GM23248 (cell line): ENCODE data around the gene TM4SF4. TPM values are rescaled to one million over a fixed set of nuclear protein-coding genes. Genes with fewer than 3 reads are reported as not detected.

ENCODE experiments used
- DNase-seq: peaks from one replicate; pipeline ENCODE4 v3.0.0-alpha.2; 2015
- H2AFZ ChIP-seq: fragments of 200-600 bp; sonication (generic); 2 replicates; pipeline ENCODE4 v1.6.1; 2016; ENCODE audit warnings: antibody characterized with exemption
- H3F3A ChIP-seq: fragments of 200-600 bp; sonication (generic); 2 replicates; pipeline ENCODE4 v1.6.1; 2016; ENCODE audit warnings: mild to moderate bottlenecking, antibody characterized with exemption, mixed run types; ENCODE audit not compliant: insufficient read depth
- H3K27ac ChIP-seq: fragments of 200-600 bp; sonication (generic); 2 replicates; pipeline ENCODE4 v1.5.1; 2016; ENCODE audit warnings: mild to moderate bottlenecking
- H3K27me3 ChIP-seq: fragments of 200-600 bp; sonication (generic); replicated peaks from 2 replicates; pipeline ENCODE4 v1.6.1; 2016; ENCODE audit warnings: mild to moderate bottlenecking; ENCODE audit not compliant: insufficient read depth
- H3K36me3 ChIP-seq: fragments of 200-600 bp; sonication (generic); 2 replicates; pipeline ENCODE4 v1.6.1; 2016; ENCODE audit warnings: low read depth, mild to moderate bottlenecking
- H3K4me1 ChIP-seq: fragments of 200-600 bp; sonication (generic); 2 replicates; pipeline ENCODE4 v1.6.1; 2016; ENCODE audit warnings: mild to moderate bottlenecking; ENCODE audit not compliant: insufficient read depth
- H3K4me2 ChIP-seq: fragments of 200-600 bp; sonication (generic); one replicate; pipeline ENCODE4 v1.6.1; 2016; ENCODE audit warnings: mild to moderate bottlenecking; ENCODE audit not compliant: unreplicated experiment
- H3K4me3 ChIP-seq: fragments of 200-600 bp; sonication (generic); 2 replicates; pipeline ENCODE4 v1.5.1; 2016; ENCODE audit warnings: mild to moderate bottlenecking
- H3K79me2 ChIP-seq: fragments of 200-600 bp; sonication (generic); 2 replicates; pipeline ENCODE4 v1.6.1; 2016; ENCODE audit warnings: mild to moderate bottlenecking; ENCODE audit not compliant: insufficient read depth
- H3K9ac ChIP-seq: fragments of 200-600 bp; sonication (generic); 2 replicates; pipeline ENCODE4 v1.6.1; 2016; ENCODE audit warnings: mild to moderate bottlenecking
- H3K9me2 ChIP-seq: fragments of 200-600 bp; sonication (generic); 2 replicates; pipeline ENCODE4 v1.6.1; 2016; ENCODE audit warnings: mixed run types, mild to moderate bottlenecking, moderate library complexity; ENCODE audit not compliant: insufficient read depth
- H3K9me3 ChIP-seq: fragments of 200-600 bp; sonication (generic); one replicate; pipeline ENCODE4 v1.6.1; 2017; ENCODE audit warnings: low read depth
- H4K20me1 ChIP-seq: fragments of 200-600 bp; sonication (generic); 2 replicates; pipeline ENCODE4 v1.6.0; 2016; ENCODE audit not compliant: insufficient read depth
- EZH2 ChIP-seq: fragments of 200-600 bp; sonication (generic); IDR thresholded peaks from 2 replicates; pipeline ENCODE4 v1.6.1; 2018; ENCODE audit warnings: antibody characterized with exemption, mild to moderate bottlenecking; ENCODE audit not compliant: insufficient read depth, poor library complexity, severe bottlenecking
- EZH2phosphoT487 ChIP-seq: fragments of 200-600 bp; sonication (generic); IDR thresholded peaks from 2 replicates; pipeline ENCODE4 v1.6.1; 2018; ENCODE audit warnings: antibody characterized with exemption, moderate library complexity, mild to moderate bottlenecking, low read depth; ENCODE audit not compliant: insufficient read depth
- WGBS, 2 experiments: methylation state at CpG; one replicate each; pipeline ENCODE4 v1.1.6; 2015 to 2017; ENCODE audit warnings: low lambda C conversion rate in 2 of 2, low coverage in 1 of 2; ENCODE audit errors: missing lambda C conversion rate in 2 of 2; 5-methylcytosine and 5-hydroxymethylcytosine counted together
- in situ Hi-C: fragments of 300-500 bp; cut with MboI; formaldehyde crosslinking; loops from 2 replicates; pipeline ENCODE4 v1.15.0; 2020
- polyA plus RNA-seq: library from polyadenylated mRNA; unstranded; fragments of >200 nt; fragmentation: Nextera tagmentation; extraction: Ambion mirVana; gene quantifications from 2 replicates; pipeline ENCODE4 v1.2.1, GENCODE V29; 2016
- total RNA-seq: library from RNA; depleted of rRNA; stranded (reverse); fragments of >200 nt; shearing (Covaris generic); gene quantifications from 2 replicates; pipeline ENCODE4 v1.2.3, GENCODE V29; 2014

Gene TM4SF4
- total and polyA plus RNA-seq, 2 experiments from 2014 or later = 0.96 to 0.97 TPM

DNA sequence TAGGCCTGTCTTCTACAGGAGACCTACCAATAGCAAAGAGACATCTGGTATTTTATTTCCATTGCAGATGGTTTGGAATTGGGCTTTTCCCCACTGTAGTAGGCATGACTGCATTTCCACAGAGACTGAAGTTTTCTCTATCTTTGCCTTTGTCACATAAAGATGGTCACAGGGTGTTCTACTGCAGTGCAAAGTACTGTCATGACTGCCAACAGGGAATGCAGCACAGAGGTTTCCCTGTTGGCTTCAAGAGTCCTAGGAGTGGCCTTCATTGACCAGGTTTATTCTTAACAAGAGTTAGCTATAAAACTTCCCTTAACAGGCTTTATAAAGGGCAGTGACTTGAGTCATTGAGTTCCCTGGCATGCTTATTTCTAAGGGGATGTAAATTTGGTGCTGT, 36.8 kb upstream of the TM4SF4 start:
- H3K27ac ChIP-seq = no peak overlapping the region
- in situ Hi-C loops = no loop called here

DNA sequence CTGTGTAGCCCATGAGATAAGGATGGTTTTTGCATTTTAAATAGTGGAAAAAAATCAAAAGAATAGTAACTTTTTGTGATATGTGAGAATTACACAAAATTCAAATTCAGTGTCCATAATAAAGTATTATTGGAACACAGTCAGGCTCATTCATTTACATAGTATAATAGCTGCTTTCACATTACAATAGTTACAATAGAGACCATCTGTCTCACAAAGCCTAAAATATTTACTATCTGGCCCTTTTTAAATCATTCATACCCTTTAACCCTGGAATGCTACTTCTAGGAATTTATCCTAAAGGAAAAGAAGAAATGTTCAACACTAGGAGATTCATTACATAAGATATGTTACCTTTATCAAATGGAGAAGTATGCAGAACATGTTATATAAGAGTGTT, 35.5 kb upstream of the TM4SF4 start:
- TF ChIP-seq EZH2phosphoT487 = no peak
- no peak for TF ChIP-seq EZH2
- no peaks in the 10 kb centered on the region for H3K9me3 ChIP-seq
- no peak overlapping the region for H3K4me3 ChIP-seq
- no peaks in the 10 kb centered on the region for H3K79me2 ChIP-seq
- no peaks in the 10 kb centered on the region for H4K20me1 ChIP-seq
- H3K9me2 ChIP-seq = no peaks in the 10 kb centered on the region
- DNase-seq = no peak
- H3K27me3 ChIP-seq = no peaks in the 10 kb centered on the region
- H3K9ac ChIP-seq = no peak overlapping the region
- peaks cover 18% of the 10 kb centered on the region; the same call in 1 of the 2 replicates for H3F3A ChIP-seq
- peaks cover 28% of the 10 kb centered on the region for H3K4me1 ChIP-seq
- no peak overlapping the region for H2AFZ ChIP-seq
- H3K36me3 ChIP-seq = no peaks in the 10 kb centered on the region
- in situ Hi-C loops = no loop called here
- H3K27ac ChIP-seq = no peak overlapping the region
- H3K4me2 ChIP-seq = no peak overlapping the region

More for the DNA sequence above, 36.8 kb upstream of the TM4SF4 start:
- H3K79me2 ChIP-seq = no peaks in the 10 kb centered on the region
- peaks cover 17% of the 10 kb centered on the region for H3K4me1 ChIP-seq
- no peaks in the 10 kb centered on the region for H3K27me3 ChIP-seq
- DNase-seq = no peak
- no peak overlapping the region for H3K4me2 ChIP-seq
- H4K20me1 ChIP-seq = no peaks in the 10 kb centered on the region
- no peaks in the 10 kb centered on the region for H3K9me3 ChIP-seq
- no peaks in the 10 kb centered on the region for H3K9me2 ChIP-seq
- H2AFZ ChIP-seq = no peak overlapping the region
- no peak overlapping the region for H3K4me3 ChIP-seq
- TF ChIP-seq EZH2phosphoT487 (no peak), EZH2 (no peak)
- H3K36me3 ChIP-seq = no peaks in the 10 kb centered on the region
- peaks cover 10% of the 10 kb centered on the region; the same call in 1 of the 2 replicates for H3F3A ChIP-seq
- H3K9ac ChIP-seq = no peak overlapping the region

GRCh38 chr3:149441642-149442041, 32.9 kb upstream of the TM4SF4 start:
- H3K4me1 ChIP-seq = peaks cover 33% of the 10 kb centered on the region
- no peaks in the 10 kb centered on the region for H4K20me1 ChIP-seq
- H3K79me2 ChIP-seq = no peaks in the 10 kb centered on the region
- H3K4me3 ChIP-seq = no peak overlapping the region
- H3K9me2 ChIP-seq = no peaks in the 10 kb centered on the region
- 97 to 100% methylated on average over 1 of the region's 1 CpG for WGBS, 2 experiments
- H3K9ac ChIP-seq = no peak overlapping the region
- no peak overlapping the region for H3K4me2 ChIP-seq
- TF ChIP-seq EZH2phosphoT487 (no peak), EZH2 (no peak)
- H3K9me3 ChIP-seq = no peaks in the 10 kb centered on the region
- peaks cover 18% of the 10 kb centered on the region; the same call in 1 of the 2 replicates for H3F3A ChIP-seq
- H2AFZ ChIP-seq = no peak overlapping the region
- in situ Hi-C loops = no loop called here
- H3K27ac ChIP-seq = peak overlapping the region; percentile 76; the same call in 1 of the 2 replicates
- H3K27me3 ChIP-seq = no peaks in the 10 kb centered on the region
- no peak for DNase-seq
- H3K36me3 ChIP-seq = no peaks in the 10 kb centered on the region

DNA sequence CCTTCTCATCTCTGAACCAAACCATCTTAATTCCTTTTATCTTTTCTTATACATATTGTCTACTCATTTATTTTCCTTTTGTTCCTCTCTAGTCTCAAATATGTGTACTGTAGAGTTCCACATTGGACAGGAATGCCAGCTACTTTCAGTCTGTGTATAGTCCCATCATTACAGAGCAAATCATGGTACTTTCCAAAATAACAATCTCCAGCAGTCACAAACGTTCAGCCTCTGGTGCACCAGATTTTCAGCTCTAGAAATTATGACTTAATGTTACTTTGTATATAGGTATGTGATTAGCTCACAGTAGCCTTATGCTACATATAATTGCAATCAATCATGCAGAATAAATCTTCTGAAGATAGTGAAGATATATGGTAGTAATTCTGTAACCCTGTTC, 32.5 kb upstream of the TM4SF4 start:
- Histone ChIP-seq H3K9me2 (no peaks in the 10 kb centered on the region), H3K27ac (peak overlapping the region; percentile 76; the same call in 1 of the 2 replicates), H3K9me3 (no peaks in the 10 kb centered on the region), H3F3A (peaks cover 18% of the 10 kb centered on the region; the same call in 1 of the 2 replicates), H3K36me3 (no peaks in the 10 kb centered on the region), H3K79me2 (no peaks in the 10 kb centered on the region), H2AFZ (no peak overlapping the region; the same call in 1 of the 2 replicates), H3K4me1 (peaks cover 33% of the 10 kb centered on the region), H3K4me2 (peak overlapping the region; percentile 77), H3K27me3 (no peaks in the 10 kb centered on the region), H3K9ac (no peak overlapping the region), H3K4me3 (no peak overlapping the region), H4K20me1 (no peaks in the 10 kb centered on the region)
- WGBS, 2 experiments = 11 to 27% methylated on average over 1 of the region's 1 CpG
- TF ChIP-seq EZH2phosphoT487 (no peak), EZH2 (no peak)
- DNase-seq = peak; percentile 53
- in situ Hi-C loops = no loop called here
